HepG2 (cell line): ENCODE data around the gene LANCL1. TPM values are rescaled to one million over a fixed set of nuclear protein-coding genes. Genes with fewer than 3 reads are reported as not detected.

ENCODE experiments used
- ATAC-seq: fragments of 200-7000 bp; cut with Tn5 transposase; 3 replicates; pipeline ENCODE4 v1.9.1; 2020; ENCODE audit warnings: mild to moderate bottlenecking, moderate library complexity
- BruUV-seq: library from RNA; stranded (reverse); fragments of 400-500 nt; replicated peaks from 2 replicates; lab custom pipeline; 2021; lab: Mats Ljungman, UMichigan
- CTCF ChIA-PET: fragments of 300-600 bp; formaldehyde crosslinking; extraction: SDS; loops from one replicate; lab custom pipeline; 2021; ENCODE audit warnings: low total read pairs, inconsistent platforms, low intra/inter-chr PET ratio; lab: Yijun Ruan, JAX
- POLR2A ChIA-PET: fragments of 350-600 bp; sonication (Branson Sonifier 250); formaldehyde crosslinking; loops from one replicate; lab custom pipeline; 2020; ENCODE audit warnings: antibody characterized with exemption, inconsistent platforms; lab: Yijun Ruan, JAX
- DNase-seq: peaks from one replicate; pipeline ENCODE4 v3.0.0-alpha.2; 2015; ENCODE audit warnings: low spot score
- FAIRE-seq: peaks from 3 replicates; lab custom pipeline; 2011; peaks lifted over from hg19 to GRCh38; lab: Jason Lieb, UNC
- H2AFZ ChIP-seq: one replicate; pipeline ENCODE4 v1.6.1; 2011; ENCODE audit warnings: low read length, inconsistent platforms
- H3K27ac ChIP-seq: fragments of 300-600 bp; 3 replicates; pipeline ENCODE4 v1.8.0; 2011; ENCODE audit warnings: mixed run types, mild to moderate bottlenecking, mixed read lengths, low read length, inconsistent platforms; ENCODE audit not compliant: insufficient read depth; ENCODE audit errors: extremely low read length
- H3K27me3 ChIP-seq, 2 experiments: fragments of 200-600 bp in 1 of 2; 2 replicates in 1 of 2; 3 replicates in 1 of 2; pipeline versions ENCODE4 v1.6.0 to v1.8.0; 2011; ENCODE audit warnings: low read length in 2 of 2, mild to moderate bottlenecking in 2 of 2, moderate library complexity in 2 of 2, inconsistent platforms in 1 of 2; ENCODE audit not compliant: insufficient read depth in 2 of 2, control insufficient read depth in 1 of 2
- H3K36me3 ChIP-seq, 2 experiments: fragments of 200-600 bp in 1 of 2; replicated peaks in 1 of 2; 2 replicates in 1 of 2; 3 replicates in 1 of 2; pipeline versions ENCODE4 v1.5.1 to v1.8.0; 2011; ENCODE audit warnings: low read length in 2 of 2, inconsistent platforms in 1 of 2; ENCODE audit not compliant: insufficient read depth in 2 of 2, control insufficient read depth in 1 of 2
- H3K4me1 ChIP-seq: 2 replicates; pipeline ENCODE4 v1.5.1; 2012; ENCODE audit warnings: low read length, inconsistent platforms; ENCODE audit not compliant: insufficient read depth
- H3K4me2 ChIP-seq: 2 replicates; pipeline ENCODE4 v1.6.0; 2011; ENCODE audit warnings: low read depth, low read length, inconsistent platforms
- H3K4me3 ChIP-seq, 3 experiments: fragments of 200-600 bp in 1 of 3; sonication (generic), shearing (Covaris generic) in 1 of 3; replicated peaks in 1 of 3; 2 replicates each; pipeline ENCODE4 v1.5.1; 2011 to 2016; ENCODE audit warnings: low read length in 3 of 3, inconsistent platforms in 2 of 3, low read depth in 2 of 3, mild to moderate bottlenecking in 2 of 3, control low read depth in 1 of 3, mixed read lengths in 1 of 3; ENCODE audit not compliant: insufficient read depth in 1 of 3
- H3K79me2 ChIP-seq: one replicate; pipeline ENCODE4 v1.6.1; 2011; ENCODE audit warnings: low read length, inconsistent platforms; ENCODE audit not compliant: insufficient read depth
- H3K9ac ChIP-seq: 2 replicates; pipeline ENCODE4 v1.6.0; 2011; ENCODE audit warnings: mild to moderate bottlenecking, low read depth, low read length, inconsistent platforms; ENCODE audit not compliant: insufficient read depth
- H3K9me3 ChIP-seq: 2 replicates; pipeline ENCODE4 v1.5.1; 2012; ENCODE audit warnings: mild to moderate bottlenecking, low read length
- H4K20me1 ChIP-seq: 2 replicates; pipeline ENCODE4 v1.6.0; 2011; ENCODE audit warnings: inconsistent platforms, mild to moderate bottlenecking, low read length, moderate library complexity; ENCODE audit not compliant: insufficient read depth
- AGO2 ChIP-seq: fragments of 200-400 bp; formaldehyde crosslinking; optimal IDR thresholded peaks from 2 replicates; pipeline ENCODE3; 2017; ENCODE audit warnings: mild to moderate bottlenecking, low read depth, low read length, moderate library complexity
- ARNT2 ChIP-seq: sonication (generic); formaldehyde crosslinking; IDR thresholded peaks from 2 replicates; pipeline ENCODE4 v1.8.0; 2022; ENCODE audit warnings: mild to moderate bottlenecking, low read depth, missing genetic modification reagents, moderate library complexity
- CBX1 ChIP-seq: IDR thresholded peaks from one replicate; pipeline ENCODE4 v1.6.1; 2016; ENCODE audit warnings: antibody characterized with exemption, low read depth
- GFI1 ChIP-seq: sonication (generic); formaldehyde crosslinking; IDR thresholded peaks from 2 replicates; pipeline ENCODE4 v1.5.0; 2020; ENCODE audit warnings: missing genetic modification reagents, mild to moderate bottlenecking, borderline replicate concordance
- TSC22D2 ChIP-seq: sonication (generic); formaldehyde crosslinking; IDR thresholded peaks from 2 replicates; pipeline ENCODE4 v1.5.1; 2020; ENCODE audit warnings: missing genetic modification reagents, mild to moderate bottlenecking, borderline replicate concordance
- WGBS: methylation state at CpG from one replicate; pipeline ENCODE4 v1.1.6; 2017; ENCODE audit warnings: low lambda C conversion rate; 5-methylcytosine and 5-hydroxymethylcytosine counted together
- in situ Hi-C: cut with HindIII; loops from 2 replicates; pipeline ENCODE4 v1.10.0; 2017; ENCODE audit warnings: low pct_unique_long_range_greater_than_20kb; ENCODE audit not compliant: extremely low pct_ligation_motif_present
- intact Hi-C: fragments of 100-400 bp; cut with micrococcal nuclease; formaldehyde crosslinking; loops from one replicate; pipeline ENCODE4 v1.10.0; 2022; ENCODE audit not compliant: unreplicated experiment
- polyA plus RNA-seq, 8 experiments: library from polyadenylated mRNA; depleted of rRNA in 3 of 8; stranded (reverse) in 7 of 8; unstranded in 1 of 8; fragments of >200 nt; fragmentation: Illumina TruSeq in 4 of 8; extraction: Trizol in 4 of 8; gene quantifications; 2 replicates each; pipeline versions ENCODE4 v1.2.1 to v1.2.3, GENCODE V29; 2011 to 2016; ENCODE audit warnings: low read depth in 4 of 8, missing spikeins in 1 of 8, mixed read lengths in 1 of 8; ENCODE audit not compliant: insufficient read depth in 1 of 8
- total RNA-seq, 5 experiments: library from RNA; depleted of rRNA; stranded (reverse); fragments of >200 nt; fragmentation: Illumina TruSeq; extraction: Trizol; gene quantifications; 2 replicates each; pipeline ENCODE4 v1.2.3, GENCODE V29; 2016; ENCODE audit warnings: low read depth in 1 of 5
- TF ChIP-seq, protein P1 (sequence below): sonication (generic); IDR thresholded peaks from 2 replicates; pipeline ENCODE4 v1.6.1; 2016; ENCODE audit warnings: low read depth, borderline replicate concordance
- TF ChIP-seq, protein P2 (sequence below): sonication (generic); formaldehyde crosslinking; IDR thresholded peaks from 2 replicates; pipeline ENCODE4 v1.4.0; 2020; ENCODE audit warnings: missing genetic modification reagents
- TF ChIP-seq, protein P3 (sequence below): sonication (generic); formaldehyde crosslinking; IDR thresholded peaks from 2 replicates; pipeline ENCODE4 v1.5.1; 2020; ENCODE audit warnings: missing genetic modification reagents, mild to moderate bottlenecking, borderline replicate concordance

The LANCL1 gene
- total and polyA plus RNA-seq, 2 of the 13 experiments (the other 11 are each of a cell fraction or from before 2014, with no cell fraction given): 53.5 to 67.7 TPM

DNA sequence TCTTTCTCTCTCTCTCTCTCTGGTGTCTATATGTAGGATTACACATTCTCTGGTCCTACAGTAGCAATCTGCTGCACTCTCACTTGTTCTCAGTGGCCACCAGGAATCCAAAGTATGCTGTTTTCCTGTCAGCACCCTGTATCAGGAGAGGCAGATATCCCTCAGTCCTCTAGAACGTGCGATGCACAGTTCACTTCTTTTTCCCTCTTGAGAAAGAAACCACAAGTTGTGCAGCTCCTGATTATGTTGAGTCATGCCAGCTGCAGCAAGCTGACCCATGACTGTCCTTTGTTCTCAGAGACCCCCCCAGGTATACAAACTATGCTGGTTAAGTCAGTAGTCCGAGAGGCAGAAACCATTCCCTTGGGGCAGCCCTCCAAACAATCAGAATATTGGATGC lies 54.6 kb downstream of the LANCL1 start:
- 8% methylated on average over 3 of the region's 3 CpGs for WGBS
- Histone ChIP-seq H3K4me2 (peak overlapping the region; percentile 10; the same call in 1 of the 2 replicates), H3K9ac (no peak overlapping the region), H3K27me3 (no peaks in the 10 kb centered on the region), H3K36me3 (no peaks in the 10 kb centered on the region), H2AFZ (no peak overlapping the region), H3K4me1 (peaks cover 5% of the 10 kb centered on the region; the same call in 1 of the 2 replicates), H3K9me3 (peaks cover 5% of the 10 kb centered on the region; the same call in 1 of the 2 replicates), H3K79me2 (no peaks in the 10 kb centered on the region), H3K27ac (no peak overlapping the region), H3K4me3 (no peak overlapping the region), H4K20me1 (no peaks in the 10 kb centered on the region)
- BruUV-seq: no TSS peak
- TF ChIP-seq, protein P1, sequence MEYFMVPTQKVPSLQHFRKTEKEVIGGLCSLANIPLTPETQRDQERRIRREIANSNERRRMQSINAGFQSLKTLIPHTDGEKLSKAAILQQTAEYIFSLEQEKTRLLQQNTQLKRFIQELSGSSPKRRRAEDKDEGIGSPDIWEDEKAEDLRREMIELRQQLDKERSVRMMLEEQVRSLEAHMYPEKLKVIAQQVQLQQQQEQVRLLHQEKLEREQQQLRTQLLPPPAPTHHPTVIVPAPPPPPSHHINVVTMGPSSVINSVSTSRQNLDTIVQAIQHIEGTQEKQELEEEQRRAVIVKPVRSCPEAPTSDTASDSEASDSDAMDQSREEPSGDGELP: peak; percentile 61; the same call in 1 of the 2 replicates
- no peak for TF ChIP-seq AGO2
- no peak for TF ChIP-seq CBX1
- TF ChIP-seq, protein P2, sequence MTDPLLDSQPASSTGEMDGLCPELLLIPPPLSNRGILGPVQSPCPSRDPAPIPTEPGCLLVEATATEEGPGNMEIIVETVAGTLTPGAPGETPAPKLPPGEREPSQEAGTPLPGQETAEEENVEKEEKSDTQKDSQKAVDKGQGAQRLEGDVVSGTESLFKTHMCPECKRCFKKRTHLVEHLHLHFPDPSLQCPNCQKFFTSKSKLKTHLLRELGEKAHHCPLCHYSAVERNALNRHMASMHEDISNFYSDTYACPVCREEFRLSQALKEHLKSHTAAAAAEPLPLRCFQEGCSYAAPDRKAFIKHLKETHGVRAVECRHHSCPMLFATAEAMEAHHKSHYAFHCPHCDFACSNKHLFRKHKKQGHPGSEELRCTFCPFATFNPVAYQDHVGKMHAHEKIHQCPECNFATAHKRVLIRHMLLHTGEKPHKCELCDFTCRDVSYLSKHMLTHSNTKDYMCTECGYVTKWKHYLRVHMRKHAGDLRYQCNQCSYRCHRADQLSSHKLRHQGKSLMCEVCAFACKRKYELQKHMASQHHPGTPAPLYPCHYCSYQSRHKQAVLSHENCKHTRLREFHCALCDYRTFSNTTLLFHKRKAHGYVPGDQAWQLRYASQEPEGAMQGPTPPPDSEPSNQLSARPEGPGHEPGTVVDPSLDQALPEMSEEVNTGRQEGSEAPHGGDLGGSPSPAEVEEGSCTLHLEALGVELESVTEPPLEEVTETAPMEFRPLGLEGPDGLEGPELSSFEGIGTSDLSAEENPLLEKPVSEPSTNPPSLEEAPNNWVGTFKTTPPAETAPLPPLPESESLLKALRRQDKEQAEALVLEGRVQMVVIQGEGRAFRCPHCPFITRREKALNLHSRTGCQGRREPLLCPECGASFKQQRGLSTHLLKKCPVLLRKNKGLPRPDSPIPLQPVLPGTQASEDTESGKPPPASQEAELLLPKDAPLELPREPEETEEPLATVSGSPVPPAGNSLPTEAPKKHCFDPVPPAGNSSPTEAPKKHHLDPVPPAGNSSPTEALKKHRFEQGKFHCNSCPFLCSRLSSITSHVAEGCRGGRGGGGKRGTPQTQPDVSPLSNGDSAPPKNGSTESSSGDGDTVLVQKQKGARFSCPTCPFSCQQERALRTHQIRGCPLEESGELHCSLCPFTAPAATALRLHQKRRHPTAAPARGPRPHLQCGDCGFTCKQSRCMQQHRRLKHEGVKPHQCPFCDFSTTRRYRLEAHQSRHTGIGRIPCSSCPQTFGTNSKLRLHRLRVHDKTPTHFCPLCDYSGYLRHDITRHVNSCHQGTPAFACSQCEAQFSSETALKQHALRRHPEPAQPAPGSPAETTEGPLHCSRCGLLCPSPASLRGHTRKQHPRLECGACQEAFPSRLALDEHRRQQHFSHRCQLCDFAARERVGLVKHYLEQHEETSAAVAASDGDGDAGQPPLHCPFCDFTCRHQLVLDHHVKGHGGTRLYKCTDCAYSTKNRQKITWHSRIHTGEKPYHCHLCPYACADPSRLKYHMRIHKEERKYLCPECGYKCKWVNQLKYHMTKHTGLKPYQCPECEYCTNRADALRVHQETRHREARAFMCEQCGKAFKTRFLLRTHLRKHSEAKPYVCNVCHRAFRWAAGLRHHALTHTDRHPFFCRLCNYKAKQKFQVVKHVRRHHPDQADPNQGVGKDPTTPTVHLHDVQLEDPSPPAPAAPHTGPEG: no peak
- no peak for TF ChIP-seq ARNT2 (CRISPR knock-in tag)
- TF ChIP-seq, protein P3, sequence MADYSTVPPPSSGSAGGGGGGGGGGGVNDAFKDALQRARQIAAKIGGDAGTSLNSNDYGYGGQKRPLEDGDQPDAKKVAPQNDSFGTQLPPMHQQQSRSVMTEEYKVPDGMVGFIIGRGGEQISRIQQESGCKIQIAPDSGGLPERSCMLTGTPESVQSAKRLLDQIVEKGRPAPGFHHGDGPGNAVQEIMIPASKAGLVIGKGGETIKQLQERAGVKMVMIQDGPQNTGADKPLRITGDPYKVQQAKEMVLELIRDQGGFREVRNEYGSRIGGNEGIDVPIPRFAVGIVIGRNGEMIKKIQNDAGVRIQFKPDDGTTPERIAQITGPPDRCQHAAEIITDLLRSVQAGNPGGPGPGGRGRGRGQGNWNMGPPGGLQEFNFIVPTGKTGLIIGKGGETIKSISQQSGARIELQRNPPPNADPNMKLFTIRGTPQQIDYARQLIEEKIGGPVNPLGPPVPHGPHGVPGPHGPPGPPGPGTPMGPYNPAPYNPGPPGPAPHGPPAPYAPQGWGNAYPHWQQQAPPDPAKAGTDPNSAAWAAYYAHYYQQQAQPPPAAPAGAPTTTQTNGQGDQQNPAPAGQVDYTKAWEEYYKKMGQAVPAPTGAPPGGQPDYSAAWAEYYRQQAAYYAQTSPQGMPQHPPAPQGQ: no peak
- TF ChIP-seq GFI1 (CRISPR knock-in tag): no peak
- no peak for TF ChIP-seq TSC22D2 (CRISPR knock-in tag)
- in situ Hi-C loops: no loop called here
- peak; percentile 90 for ATAC-seq
- intact Hi-C loops: no loop called here
- peak; percentile 9 for DNase-seq
- ChIA-PET POLR2A (no interaction called here), CTCF (no interaction called here)
- FAIRE-seq: no peak
